Gastroesophageal sphincter (tissue), 3 donors: ENCODE data around the gene WSCD2.

Experiments
- CTCF ChIP-seq, 4 experiments: fragments of 200-600 bp in 2 of 4; fragments of 450-650 bp in 2 of 4; sonication (generic) in 1 of 4; IDR thresholded peaks; one replicate each; pipeline ENCODE4 v1.5.1; 2017 to 2019; ENCODE audit warnings: antibody characterized with exemption in 4 of 4, mild to moderate bottlenecking in 2 of 4, moderate library complexity in 2 of 4
- EP300 ChIP-seq: sonication (generic); formaldehyde crosslinking; IDR thresholded peaks from one replicate; pipeline ENCODE4 v1.6.1; 2017; ENCODE audit warnings: antibody characterized with exemption, mild to moderate bottlenecking
- POLR2A ChIP-seq, 2 donors: fragments of 450-650 bp; IDR thresholded peaks; one replicate each; pipeline ENCODE4 v1.6.1; 2017; ENCODE audit warnings: antibody characterized with exemption in 2 of 2, mild to moderate bottlenecking in 2 of 2, moderate library complexity in 1 of 2
- POLR2AphosphoS5 ChIP-seq: sonication (generic); formaldehyde crosslinking; IDR thresholded peaks from one replicate; pipeline ENCODE4 v1.6.1; 2017; ENCODE audit warnings: antibody characterized with exemption

GRCh38 chr12:108252523-108252922, 123.4 kb downstream of the WSCD2 start:
- TF ChIP-seq CTCF (IDR thresholded peaks at IDR 0.05) (no peak), POLR2A (IDR thresholded peaks at IDR 0.05) (no peak), EP300 (no peak), POLR2AphosphoS5 (no peak)
